SK-N-SH treated with all-trans-retinoic acid at 6 μM for 48 hours (cell line): ENCODE results near the gene POM121C.
"Not testable (repeated sequence)": the region's sequence is repeated elsewhere in the genome, so short reads cannot be mapped to it uniquely, and the experiment has no call there.

ENCODE experiments used
- ARNTL ChIP-seq: fragments of 450-650 bp; formaldehyde crosslinking; IDR thresholded peaks from 2 replicates; pipeline ENCODE4 v1.5.0; 2020; ENCODE audit warnings: low read depth, mild to moderate bottlenecking, moderate library complexity, borderline replicate concordance
- CSRNP3 ChIP-seq: fragments of 250-450 bp; sonication (Bioruptor Pico); IDR thresholded peaks from 2 replicates; pipeline ENCODE4 v1.5.1; 2021; ENCODE audit warnings: mild to moderate bottlenecking, moderate library complexity
- PATZ1 ChIP-seq: fragments of 250-450 bp; sonication (Bioruptor Pico); IDR thresholded peaks from 2 replicates; pipeline ENCODE4 v1.8.0; 2020; ENCODE audit warnings: mild to moderate bottlenecking, moderate library complexity, borderline replicate concordance
- TCF4 ChIP-seq: fragments of 250-450 bp; sonication (Bioruptor Pico); IDR thresholded peaks from 2 replicates; pipeline ENCODE4 v1.8.0; 2021; ENCODE audit warnings: mild to moderate bottlenecking, moderate library complexity, borderline replicate concordance
- TOX ChIP-seq: fragments of 250-450 bp; sonication (Bioruptor Pico); IDR thresholded peaks from 2 replicates; pipeline ENCODE4 v1.8.0; 2021; ENCODE audit warnings: mild to moderate bottlenecking, moderate library complexity, borderline replicate concordance
- ZFP3 ChIP-seq: fragments of 250-450 bp; sonication (Bioruptor Pico); IDR thresholded peaks from 2 replicates; pipeline ENCODE4 v1.5.0; 2020; ENCODE audit warnings: mild to moderate bottlenecking, moderate library complexity
- ZNF70 ChIP-seq: fragments of 450-650 bp; formaldehyde crosslinking; IDR thresholded peaks from 2 replicates; pipeline ENCODE4 v1.5.0; 2020; ENCODE audit warnings: mild to moderate bottlenecking, moderate library complexity
- ZNF8 ChIP-seq: fragments of 450-650 bp; formaldehyde crosslinking; IDR thresholded peaks from 2 replicates; pipeline ENCODE4 v1.5.0; 2020; ENCODE audit warnings: mild to moderate bottlenecking, moderate library complexity

GRCh38 chr7:75527224-75527722 lies 41.2 kb upstream of the POM121C start:
- not testable (repeated sequence) for TF ChIP-seq ZNF70, TCF4, ZFP3, TOX, ZNF8, ARNTL, PATZ1, CSRNP3 (CRISPR knock-in tag)
